GM12878 (cell line): ENCODE results near the gene SLC4A3. TPM values are rescaled to one million over a fixed set of nuclear protein-coding genes. Genes with fewer than 3 reads are reported as not detected.

Source experiments
- ATAC-seq: fragments of 200-7000 bp; cut with Tn5 transposase; 3 replicates; pipeline ENCODE4 v1.9.1; 2020; ENCODE audit warnings: mild to moderate bottlenecking, moderate library complexity
- BruUV-seq: library from RNA; stranded (reverse); fragments of 400-500 nt; replicated peaks from 2 replicates; lab custom pipeline; 2021; lab: Mats Ljungman, UMichigan
- CTCF ChIA-PET: fragments of 300-600 bp; sonication (Branson Sonifier 250); formaldehyde crosslinking; extraction: SDS; loops from one replicate; lab custom pipeline; 2021; ENCODE audit warnings: inconsistent platforms; lab: Yijun Ruan, JAX
- POLR2A ChIA-PET: fragments of 350-600 bp; formaldehyde crosslinking; extraction: SDS; loops from one replicate; lab custom pipeline; 2021; ENCODE audit warnings: inconsistent platforms; lab: Charles Lee
- RAD21 ChIA-PET: fragments of 300-600 bp; sonication (Branson Sonifier 250); formaldehyde crosslinking; loops from one replicate; lab custom pipeline; 2023; ENCODE audit warnings: antibody characterized with exemption; ENCODE audit not compliant: unreplicated experiment; lab: Charles Lee
- SMC1A ChIA-PET: fragments of 300-600 bp; sonication (Branson Sonifier 250); formaldehyde crosslinking; loops from one replicate; lab custom pipeline; 2023; ENCODE audit not compliant: unreplicated experiment, uncharacterized antibody; lab: Charles Lee
- DNase-seq: peaks from one replicate; pipeline ENCODE4 v3.0.0-alpha.2; 2011; ENCODE audit warnings: low read depth, low spot score
- FAIRE-seq: peaks from 3 replicates; lab custom pipeline; 2011; peaks lifted over from hg19 to GRCh38; lab: Jason Lieb, UNC
- H2AFZ ChIP-seq: 2 replicates; pipeline ENCODE4 v1.6.0; 2011; ENCODE audit warnings: low read depth, low read length, control low read depth; ENCODE audit not compliant: control insufficient read depth
- H3K27ac ChIP-seq: 2 replicates; pipeline ENCODE4 v1.5.1; 2011; ENCODE audit warnings: control low read depth; ENCODE audit not compliant: control insufficient read depth, insufficient read depth
- H3K27me3 ChIP-seq, 2 experiments: replicated peaks in 1 of 2; 2 replicates each; pipeline versions ENCODE4 v1.6.0 to v1.6.1; 2011; ENCODE audit warnings: low read length in 1 of 2; ENCODE audit not compliant: control insufficient read depth in 2 of 2, insufficient read depth in 2 of 2
- H3K36me3 ChIP-seq, 2 experiments: 2 replicates each; pipeline ENCODE4 v1.5.1; 2011; ENCODE audit warnings: low read length in 1 of 2; ENCODE audit not compliant: control insufficient read depth in 2 of 2, insufficient read depth in 2 of 2
- H3K4me1 ChIP-seq: 2 replicates; pipeline ENCODE4 v1.6.1; 2011; ENCODE audit warnings: mild to moderate bottlenecking, low read length, moderate library complexity, mixed read lengths; ENCODE audit not compliant: control insufficient read depth, insufficient read depth
- H3K4me2 ChIP-seq: 2 replicates; pipeline ENCODE4 v1.6.0; 2011; ENCODE audit warnings: control low read depth; ENCODE audit not compliant: control insufficient read depth, insufficient read depth
- H3K4me3 ChIP-seq: fragments of 200-600 bp; sonication (generic); 2 replicates; pipeline ENCODE4 v1.5.1; 2016
- H3K79me2 ChIP-seq: 2 replicates; pipeline ENCODE4 v1.6.0; 2011; ENCODE audit warnings: low read length; ENCODE audit not compliant: control insufficient read depth, insufficient read depth
- H3K9ac ChIP-seq: 2 replicates; pipeline ENCODE4 v1.8.0; 2011; ENCODE audit warnings: low read length, control low read depth, mixed read lengths; ENCODE audit not compliant: control insufficient read depth, insufficient read depth
- H3K9me3 ChIP-seq: replicated peaks from 3 replicates; pipeline ENCODE4 v1.5.1; 2011; ENCODE audit warnings: mild to moderate bottlenecking, low read length; ENCODE audit not compliant: control insufficient read depth, insufficient read depth
- H4K20me1 ChIP-seq: 2 replicates; pipeline ENCODE4 v1.6.0; 2011; ENCODE audit not compliant: control insufficient read depth, insufficient read depth
- HDGF ChIP-seq: fragments of 450-650 bp; IDR thresholded peaks from 2 replicates; pipeline ENCODE4 v1.6.1; 2016; ENCODE audit warnings: antibody characterized with exemption
- IKZF1 ChIP-seq: fragments of 450-650 bp; conservative IDR thresholded peaks from 2 replicates; pipeline ENCODE4 v1.6.1; 2017; ENCODE audit warnings: antibody characterized with exemption, mild to moderate bottlenecking
- JUNB ChIP-seq: IDR thresholded peaks from 2 replicates; pipeline ENCODE4 v1.6.1; 2016; ENCODE audit warnings: antibody characterized with exemption, mild to moderate bottlenecking
- MYC ChIP-seq: IDR thresholded peaks from 2 replicates; pipeline ENCODE4 v1.6.1; 2011; ENCODE audit warnings: mild to moderate bottlenecking, low read length, moderate library complexity, inconsistent platforms; ENCODE audit not compliant: insufficient read depth, insufficient replicate concordance, insufficient read length, severe bottlenecking
- NFYA ChIP-seq: IDR thresholded peaks from 2 replicates; pipeline ENCODE4 v1.6.1; 2011; ENCODE audit warnings: low read depth, mild to moderate bottlenecking, low read length, improper control_type of control experiment, borderline replicate concordance
- PAX5 ChIP-seq: IDR thresholded peaks from 2 replicates; pipeline ENCODE4 v1.6.1; 2011; ENCODE audit warnings: low read depth, low read length, borderline replicate concordance
- POLR2A ChIP-seq: IDR thresholded peaks from 2 replicates; pipeline ENCODE4 v1.6.1; 2011; ENCODE audit warnings: low read depth, mild to moderate bottlenecking, low read length
- RFX5 ChIP-seq: IDR thresholded peaks from 2 replicates; pipeline ENCODE4 v1.6.1; 2011; ENCODE audit warnings: low read depth, low read length, improper control_type of control experiment
- SMARCA5 ChIP-seq: fragments of 450-650 bp; IDR thresholded peaks from 2 replicates; pipeline ENCODE4 v1.6.1; 2017; ENCODE audit warnings: mild to moderate bottlenecking
- TAF1 ChIP-seq: IDR thresholded peaks from 2 replicates; pipeline ENCODE4 v1.6.1; 2011; ENCODE audit warnings: mild to moderate bottlenecking, low read depth, low read length, borderline replicate concordance
- YY1 ChIP-seq: IDR thresholded peaks from 2 replicates; pipeline ENCODE4 v1.6.1; 2011; ENCODE audit warnings: low read depth, mild to moderate bottlenecking, low read length
- ZNF207 ChIP-seq: fragments of 450-650 bp; IDR thresholded peaks from 2 replicates; pipeline ENCODE4 v1.6.1; 2014; ENCODE audit warnings: antibody characterized with exemption, mild to moderate bottlenecking, borderline replicate concordance
- ZNF384 ChIP-seq: IDR thresholded peaks from 2 replicates; pipeline ENCODE4 v1.6.1; 2012; ENCODE audit warnings: low read depth, mild to moderate bottlenecking, low read length, improper control_type of control experiment, borderline replicate concordance
- WGBS: methylation state at CpG from one replicate; pipeline ENCODE4 v1.1.6; 2016; ENCODE audit warnings: low lambda C conversion rate; ENCODE audit not compliant: insufficient replicate concordance, insufficient coverage; ENCODE audit errors: missing lambda C conversion rate; 5-methylcytosine and 5-hydroxymethylcytosine counted together
- in situ Hi-C: fragments of 300-500 bp; cut with MboI; formaldehyde crosslinking; loops from 9 replicates; pipeline ENCODE4 v1.14.3; 2018; ENCODE audit warnings: mixed read lengths
- intact Hi-C: fragments of 100-400 bp; cut with micrococcal nuclease; formaldehyde crosslinking; loops from one replicate; pipeline ENCODE4 v1.14.2; 2022; ENCODE audit not compliant: unreplicated experiment
- polyA plus RNA-seq, 11 experiments: library from polyadenylated mRNA; depleted of rRNA in 4 of 11; unstranded in 6 of 11; stranded (reverse) in 5 of 11; fragments of >200 nt; fragmentation: Nextera tagmentation in 4 of 11; fragmentation: Illumina TruSeq in 1 of 11; extraction: Ambion mirVana in 4 of 11; extraction: Trizol in 1 of 11; gene quantifications; 1 replicate in 1 of 11; 2 replicates in 10 of 11; pipeline versions ENCODE4 v1.2.1 to v1.2.3, GENCODE V29; 2011 to 2016; ENCODE audit warnings: inconsistent platforms in 2 of 11, missing spikeins in 2 of 11, low read depth in 1 of 11
- total RNA-seq, 4 experiments: library from RNA; depleted of rRNA in 3 of 4; stranded (reverse); fragments of >200 nt in 3 of 4; fragmentation: Illumina TruSeq in 1 of 4; extraction: Trizol in 1 of 4; gene quantifications; 2 replicates each; pipeline versions ENCODE4 v1.2.1 to v1.2.3, GENCODE V29; 2013 to 2021
- TF ChIP-seq, protein P1 (sequence below): IDR thresholded peaks from 2 replicates; pipeline ENCODE4 v1.6.1; 2011; ENCODE audit warnings: mild to moderate bottlenecking, low read depth, low read length, moderate library complexity; ENCODE audit not compliant: insufficient replicate concordance

Gene SLC4A3
- total and polyA plus RNA-seq, 10 of the 15 experiments (the other 5 are each of a cell fraction or from before 2014, with no cell fraction given): 0.05 to 0.08 TPM; not detected in 8

DNA sequence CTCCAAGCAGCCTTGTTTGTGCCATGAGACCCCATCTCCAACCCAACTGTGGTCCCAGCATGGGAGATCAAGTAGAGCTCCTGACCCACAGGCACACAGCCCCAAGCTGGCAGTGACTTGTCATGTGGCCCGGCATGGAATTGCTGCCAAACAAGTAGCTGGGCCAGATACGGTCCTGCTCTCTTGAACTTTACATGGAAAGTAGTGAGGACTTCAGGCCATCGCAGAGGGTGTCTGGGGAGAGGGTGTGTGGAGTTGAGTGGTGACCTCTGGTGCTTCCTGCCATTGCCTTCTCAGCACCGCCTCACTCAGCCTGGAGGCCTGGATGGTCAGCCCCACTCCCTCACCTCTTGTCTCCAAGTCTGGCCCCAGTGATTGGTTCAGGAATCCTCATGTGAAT lies 10.9 kb upstream of the SLC4A3 start:
- H3K27me3 ChIP-seq: no peaks in the 10 kb centered on the region
- H3K36me3 ChIP-seq: peaks cover 0 to 2% of the 10 kb centered on the region in 2 experiments; a peak in 2 of 4 replicates
- ChIA-PET POLR2A (no interaction called here), CTCF (no interaction called here), SMC1A (no interaction called here), RAD21 (interaction anchor here (0.6 kb wide), 1 partner anchor 488 kb away, joined by 3 read pairs; no protein-coding TSS in a partner anchor)
- H4K20me1 ChIP-seq: no peaks in the 10 kb centered on the region
- BruUV-seq: no TSS peak
- FAIRE-seq (no peak), ATAC-seq (no peak), DNase-seq (no peak)
- in situ Hi-C loops (no loop called here), intact Hi-C loops (no loop called here)
- WGBS: 95% methylated on average over 4 of the region's 4 CpGs
- H3K4me1 ChIP-seq: 0 out of 2 replicates have a peak, but pooled peaks cover 4% of the 10 kb centered on the region
- H2AFZ ChIP-seq: no peak overlapping the region
- H3K9me3 ChIP-seq: no peaks in the 10 kb centered on the region
- TF ChIP-seq TAF1: no peak
- TF ChIP-seq ZNF384: no peak
- TF ChIP-seq NFYA: no peak
- TF ChIP-seq PAX5: no peak
- TF ChIP-seq HDGF: no peak
- TF ChIP-seq SMARCA5: no peak
- TF ChIP-seq JUNB: no peak
- no peak for TF ChIP-seq POLR2A
- no peak for TF ChIP-seq MYC
- TF ChIP-seq ZNF207: no peak
- no peak for TF ChIP-seq RFX5
- no peak for TF ChIP-seq YY1
- TF ChIP-seq, protein P1, sequence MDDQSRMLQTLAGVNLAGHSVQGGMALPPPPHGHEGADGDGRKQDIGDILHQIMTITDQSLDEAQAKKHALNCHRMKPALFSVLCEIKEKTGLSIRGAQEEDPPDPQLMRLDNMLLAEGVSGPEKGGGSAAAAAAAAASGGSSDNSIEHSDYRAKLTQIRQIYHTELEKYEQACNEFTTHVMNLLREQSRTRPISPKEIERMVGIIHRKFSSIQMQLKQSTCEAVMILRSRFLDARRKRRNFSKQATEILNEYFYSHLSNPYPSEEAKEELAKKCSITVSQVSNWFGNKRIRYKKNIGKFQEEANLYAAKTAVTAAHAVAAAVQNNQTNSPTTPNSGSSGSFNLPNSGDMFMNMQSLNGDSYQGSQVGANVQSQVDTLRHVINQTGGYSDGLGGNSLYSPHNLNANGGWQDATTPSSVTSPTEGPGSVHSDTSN: no peak
- TF ChIP-seq IKZF1: no peak
- H3K4me3 ChIP-seq: no peak overlapping the region
- H3K4me2 ChIP-seq: no peak overlapping the region
- no peak overlapping the region for H3K9ac ChIP-seq
- H3K27ac ChIP-seq: no peak overlapping the region
- H3K79me2 ChIP-seq: no peaks in the 10 kb centered on the region
